Mesothelial cell of epicardium (in vitro differentiated cells): ENCODE results near the gene BTG2. TPM values are rescaled to one million over a fixed set of nuclear protein-coding genes. Genes with fewer than 3 reads are reported as not detected.

Experiments
- DNase-seq, 2 experiments: peaks; one replicate each; pipeline ENCODE4 v3.0.0; 2021; ENCODE audit warnings: low spot score in 2 of 2; ENCODE audit not compliant: unreplicated experiment in 2 of 2
- H3K27ac Mint-ChIP-seq: 2 replicates; pipeline ENCODE4 v1.8.0; 2021; ENCODE audit warnings: mixed read lengths
- H3K27me3 Mint-ChIP-seq: 2 replicates; pipeline ENCODE4 v1.8.0; 2021; ENCODE audit warnings: low read depth, mixed read lengths
- H3K36me3 Mint-ChIP-seq: 2 replicates; pipeline ENCODE4 v1.8.0; 2021; ENCODE audit warnings: mixed read lengths
- H3K4me1 Mint-ChIP-seq: 2 replicates; pipeline ENCODE4 v1.8.0; 2021; ENCODE audit warnings: mixed read lengths
- H3K4me3 Mint-ChIP-seq: 2 replicates; pipeline ENCODE4 v1.8.0; 2021; ENCODE audit warnings: mild to moderate bottlenecking, moderate library complexity, mixed read lengths
- H3K9me3 Mint-ChIP-seq: 2 replicates; pipeline ENCODE4 v1.8.0; 2021; ENCODE audit warnings: mixed read lengths
- CTCF ChIP-seq: fragments of 200-600 bp; sonication (generic); IDR thresholded peaks from one replicate; pipeline ENCODE4 v1.5.0; 2021; ENCODE audit warnings: antibody characterized with exemption; ENCODE audit not compliant: unreplicated experiment
- total RNA-seq: library from RNA; stranded (reverse); gene quantifications from 3 replicates; pipeline ENCODE4 v1.2.1, GENCODE V29; 2021

BTG2 gene
- total RNA-seq, 1 donor from 2014 or later: 186 TPM

GRCh38 chr1:203305809-203306088 lies 430 bp downstream of the BTG2 start:
- peaks cover 65% of the 10 kb centered on the region for H3K4me1 Mint-ChIP-seq
- H3K4me3 Mint-ChIP-seq: peak overlapping the region; percentile 94
- H3K36me3 Mint-ChIP-seq: peaks cover 23% of the 10 kb centered on the region
- no peaks in the 10 kb centered on the region for H3K9me3 Mint-ChIP-seq
- TF ChIP-seq CTCF: no peak
- no peak for DNase-seq
- peak overlapping the region; percentile 92 for H3K27ac Mint-ChIP-seq
- H3K27me3 Mint-ChIP-seq: no peaks in the 10 kb centered on the region

- peaks cover 65% of the 10 kb centered on the region for H3K4me1 Mint-ChIP-seq
- peaks cover 27% of the 10 kb centered on the region for H3K36me3 Mint-ChIP-seq
- H3K9me3 Mint-ChIP-seq: no peaks in the 10 kb centered on the region
- peak overlapping the region; percentile 92 for H3K27ac Mint-ChIP-seq
- DNase-seq: no peak
- TF ChIP-seq CTCF: no peak
- peak overlapping the region; percentile 94 for H3K4me3 Mint-ChIP-seq
- H3K27me3 Mint-ChIP-seq: no peaks in the 10 kb centered on the region
These were observed 1.0 kb downstream of the BTG2 start for GRCh38 chr1:203306089-203306964.

- no peaks in the 10 kb centered on the region for H3K9me3 Mint-ChIP-seq
- peak overlapping the region; percentile 92 for H3K27ac Mint-ChIP-seq
- no peak for DNase-seq
- H3K27me3 Mint-ChIP-seq: no peaks in the 10 kb centered on the region
- peak overlapping the region; percentile 94 for H3K4me3 Mint-ChIP-seq
- peaks cover 29% of the 10 kb centered on the region for H3K36me3 Mint-ChIP-seq
- H3K4me1 Mint-ChIP-seq: peaks cover 65% of the 10 kb centered on the region
- no peak for TF ChIP-seq CTCF
These were observed 1.7 kb downstream of the BTG2 start for GRCh38 chr1:203306965-203307541.

- no peaks in the 10 kb centered on the region for H3K27me3 Mint-ChIP-seq
- H3K27ac Mint-ChIP-seq: peak overlapping the region; percentile 92
- H3K4me1 Mint-ChIP-seq: peaks cover 61% of the 10 kb centered on the region
These were observed 2.4 kb downstream of the BTG2 start for GRCh38 chr1:203307641-203308126.

GRCh38 chr1:203308328-203308922 lies 3.1 kb downstream of the BTG2 start:
- H3K27me3 Mint-ChIP-seq: no peaks in the 10 kb centered on the region
- H3K4me3 Mint-ChIP-seq: peak overlapping the region; percentile 94

More at GRCh38 chr1:203307641-203308126, 2.4 kb downstream of the BTG2 start:
- Mint-ChIP-seq H3K4me3 (peak overlapping the region; percentile 94), H3K36me3 (peaks cover 29% of the 10 kb centered on the region), H3K9me3 (no peaks in the 10 kb centered on the region)
- no peak for DNase-seq
- TF ChIP-seq CTCF: no peak

More at GRCh38 chr1:203308328-203308922, 3.1 kb downstream of the BTG2 start:
- TF ChIP-seq CTCF: no peak
- peaks cover 29% of the 10 kb centered on the region for H3K36me3 Mint-ChIP-seq
- H3K27ac Mint-ChIP-seq: peak overlapping the region; percentile 92
- no peaks in the 10 kb centered on the region for H3K9me3 Mint-ChIP-seq
- DNase-seq: no peak
- peaks cover 57% of the 10 kb centered on the region for H3K4me1 Mint-ChIP-seq
